H9 (cell line): ENCODE data around the gene NRP2. TPM values are rescaled to one million over a fixed set of nuclear protein-coding genes. Genes with fewer than 3 reads are reported as not detected.

Experiments
- DNase-seq: peaks from one replicate; pipeline ENCODE4 v3.0.0-alpha.2; 2017
- H2AFZ ChIP-seq: one replicate; pipeline ENCODE4 v1.6.1; 2013; ENCODE audit warnings: mild to moderate bottlenecking, low read length, control low read depth, moderate library complexity
- H2AK5ac ChIP-seq: 2 replicates; pipeline ENCODE4 v1.6.1; 2013; ENCODE audit warnings: low read length, control low read depth, mixed read lengths; ENCODE audit not compliant: insufficient read length
- H2BK120ac ChIP-seq: one replicate; pipeline ENCODE4 v1.6.1; 2013; ENCODE audit warnings: low read depth, mild to moderate bottlenecking, low read length, control low read depth, inconsistent platforms; ENCODE audit not compliant: poor library complexity, severe bottlenecking
- H2BK12ac ChIP-seq: 2 replicates; pipeline ENCODE4 v1.6.1; 2013; ENCODE audit warnings: low read length, control low read depth, mixed read lengths, low read depth; ENCODE audit not compliant: insufficient read length
- H2BK15ac ChIP-seq: 2 replicates; pipeline ENCODE4 v1.6.1; 2013; ENCODE audit warnings: low read depth, low read length, control low read depth
- H2BK20ac ChIP-seq: one replicate; pipeline ENCODE4 v1.6.1; 2013; ENCODE audit warnings: low read depth, mild to moderate bottlenecking, low read length, control low read depth, inconsistent platforms; ENCODE audit not compliant: poor library complexity, severe bottlenecking
- H2BK5ac ChIP-seq: 2 replicates; pipeline ENCODE4 v1.6.1; 2013; ENCODE audit warnings: low read length, control low read depth, mixed read lengths; ENCODE audit not compliant: insufficient read length
- H3K14ac ChIP-seq: 2 replicates; pipeline ENCODE4 v1.6.1; 2013; ENCODE audit warnings: low read length, control low read depth; ENCODE audit not compliant: insufficient read depth
- H3K18ac ChIP-seq: 2 replicates; pipeline ENCODE4 v1.6.1; 2013; ENCODE audit warnings: low read depth, mild to moderate bottlenecking, mixed read lengths, low read length, control low read depth; ENCODE audit not compliant: insufficient read length
- H3K23ac ChIP-seq: 2 replicates; pipeline ENCODE4 v1.6.1; 2013; ENCODE audit warnings: low read length, control low read depth, mixed read lengths, low read depth; ENCODE audit not compliant: insufficient read length
- H3K23me2 ChIP-seq: 2 replicates; pipeline ENCODE4 v1.6.1; 2013; ENCODE audit warnings: low read depth, mild to moderate bottlenecking, mixed read lengths, low read length, control low read depth; ENCODE audit not compliant: insufficient read length, poor library complexity, severe bottlenecking
- H3K27ac ChIP-seq: 2 replicates; pipeline ENCODE4 v1.5.1; 2013; ENCODE audit warnings: low read length, control low read depth, mixed read lengths, low read depth; ENCODE audit not compliant: insufficient read length
- H3K27me3 ChIP-seq: 2 replicates; pipeline ENCODE4 v1.6.1; 2013; ENCODE audit warnings: low read length, control low read depth, inconsistent platforms; ENCODE audit not compliant: insufficient read depth
- H3K4ac ChIP-seq: 2 replicates; pipeline ENCODE4 v1.6.1; 2013; ENCODE audit warnings: low read depth, mild to moderate bottlenecking, control low read depth, inconsistent platforms, low read length, moderate library complexity
- H3K4me1 ChIP-seq: 2 replicates; pipeline ENCODE4 v1.6.1; 2013; ENCODE audit warnings: low read length, control low read depth, inconsistent platforms; ENCODE audit not compliant: insufficient read depth
- H3K4me2 ChIP-seq: 2 replicates; pipeline ENCODE4 v1.6.1; 2013; ENCODE audit warnings: low read length, control low read depth, mixed read lengths; ENCODE audit not compliant: insufficient read length, insufficient read depth
- H3K56ac ChIP-seq: 2 replicates; pipeline ENCODE4 v1.6.1; 2013; ENCODE audit warnings: low read depth, mild to moderate bottlenecking, mixed read lengths, low read length, control low read depth; ENCODE audit not compliant: insufficient read length
- H3K79me1 ChIP-seq: 2 replicates; pipeline ENCODE4 v1.6.1; 2013; ENCODE audit warnings: low read depth, mild to moderate bottlenecking, moderate library complexity, low read length, control low read depth, inconsistent platforms; ENCODE audit not compliant: insufficient read depth, poor library complexity, severe bottlenecking
- H3K79me2 ChIP-seq: 2 replicates; pipeline ENCODE4 v1.6.1; 2013; ENCODE audit warnings: low read length, control low read depth, inconsistent platforms; ENCODE audit not compliant: insufficient read depth
- H3K9ac ChIP-seq: 2 replicates; pipeline ENCODE4 v1.6.1; 2013; ENCODE audit warnings: low read length, control low read depth, mixed read lengths; ENCODE audit not compliant: insufficient read length; ENCODE audit errors: extremely low read depth
- H3K9me3 ChIP-seq: one replicate; pipeline ENCODE4 v1.6.1; 2013; ENCODE audit warnings: low read depth, low read length, inconsistent platforms; ENCODE audit not compliant: control insufficient read depth
- H3T11ph ChIP-seq: one replicate; pipeline ENCODE4 v1.6.1; 2013; ENCODE audit warnings: mild to moderate bottlenecking, low read length, control low read depth, inconsistent platforms
- H4K20me1 ChIP-seq: one replicate; pipeline ENCODE4 v1.6.1; 2013; ENCODE audit not compliant: control insufficient read depth, insufficient read length, insufficient read depth
- H4K5ac ChIP-seq: 2 replicates; pipeline ENCODE4 v1.6.1; 2013; ENCODE audit warnings: low read depth, mild to moderate bottlenecking, mixed read lengths, low read length, control low read depth; ENCODE audit not compliant: insufficient read length
- H4K8ac ChIP-seq: replicated peaks from 2 replicates; pipeline ENCODE4 v1.6.1; 2013; ENCODE audit warnings: low read length, control low read depth, mixed read lengths, low read depth; ENCODE audit not compliant: insufficient read length
- H4K91ac ChIP-seq: 2 replicates; pipeline ENCODE4 v1.6.1; 2013; ENCODE audit warnings: low read depth, mild to moderate bottlenecking, moderate library complexity, mixed read lengths, low read length, control low read depth; ENCODE audit not compliant: insufficient read length
- H3K27ac Mint-ChIP-seq, 3 experiments: 2 replicates in 2 of 3; 3 replicates in 1 of 3; pipeline ENCODE4 v1.8.0; 2020 to 2021; ENCODE audit warnings: mixed read lengths in 3 of 3, mild to moderate bottlenecking in 1 of 3, moderate library complexity in 1 of 3
- H3K27me3 Mint-ChIP-seq: 2 replicates; pipeline ENCODE4 v1.8.0; 2021; ENCODE audit warnings: low read depth, mild to moderate bottlenecking, moderate library complexity, mixed read lengths
- H3K36me3 Mint-ChIP-seq, 3 experiments: 2 replicates in 2 of 3; 3 replicates in 1 of 3; pipeline ENCODE4 v1.8.0; 2020 to 2021; ENCODE audit warnings: low read depth in 3 of 3, mixed read lengths in 3 of 3; ENCODE audit not compliant: insufficient read depth in 1 of 3
- H3K4me1 Mint-ChIP-seq, 2 experiments: 2 replicates each; pipeline ENCODE4 v1.8.0; 2020; ENCODE audit warnings: mixed read lengths in 2 of 2
- H3K4me3 Mint-ChIP-seq, 2 experiments: 2 replicates in 1 of 2; 3 replicates in 1 of 2; pipeline ENCODE4 v1.8.0; 2020 to 2021; ENCODE audit warnings: mild to moderate bottlenecking in 2 of 2, mixed read lengths in 2 of 2, moderate library complexity in 1 of 2
- H3K9me3 Mint-ChIP-seq, 2 experiments: 2 replicates in 1 of 2; 3 replicates in 1 of 2; pipeline ENCODE4 v1.8.0; 2020; ENCODE audit warnings: mild to moderate bottlenecking in 2 of 2, mixed read lengths in 2 of 2, moderate library complexity in 1 of 2
- CTCF ChIP-seq: fragments of 200-600 bp; sonication (generic); conservative IDR thresholded peaks from 3 replicates; pipeline ENCODE4 v1.8.0; 2021; ENCODE audit warnings: antibody characterized with exemption, mild to moderate bottlenecking
- WGBS: extraction: QIAGEN DNeasy Blood & Tissue Kit; methylation state at CpG from one replicate; pipeline ENCODE4 v1.1.7; 2013; ENCODE audit warnings: missing lambda C conversion rate, low lambda C conversion rate, mixed read lengths; ENCODE audit not compliant: insufficient read length; ENCODE audit errors: extremely low coverage; 5-methylcytosine and 5-hydroxymethylcytosine counted together
- total RNA-seq: library from RNA; stranded (reverse); gene quantifications from 2 replicates; pipeline ENCODE4 v1.2.1, GENCODE V29; 2021

The NRP2 gene
- total RNA-seq, 1 experiment from 2014 or later = 19.7 TPM

GRCh38 chr2:205758500-205758899 lies 76.2 kb downstream of the NRP2 start:
- no peak overlapping the region for H2BK12ac ChIP-seq
- H3K14ac ChIP-seq = no peak overlapping the region
- no peaks in the 10 kb centered on the region for H3K4me1 ChIP-seq
- H2BK120ac ChIP-seq = no peak overlapping the region
- H3K9me3 ChIP-seq = no peaks in the 10 kb centered on the region
- TF ChIP-seq CTCF = no peak
- no peak overlapping the region for H4K91ac ChIP-seq
- no peak overlapping the region for H3K56ac ChIP-seq
- WGBS = no CpG with 5 or more reads among the region's 5 CpGs
- no peaks in the 10 kb centered on the region for H4K20me1 ChIP-seq
- H2AK5ac ChIP-seq = no peak overlapping the region
- no peak overlapping the region for H3K27ac Mint-ChIP-seq
- H3K27me3 Mint-ChIP-seq = peaks cover 4% of the 10 kb centered on the region; the same call in 1 of the 2 replicates
- H4K8ac ChIP-seq = no peak overlapping the region
- H3K9ac ChIP-seq = no peak overlapping the region
- H3K4me3 Mint-ChIP-seq = no peak overlapping the region
- no peaks in the 10 kb centered on the region for H3K79me2 ChIP-seq
- H3K36me3 Mint-ChIP-seq = peaks cover 3 to 8% (median 4%) of the 10 kb centered on the region in 3 experiments; a peak in 4 of 7 replicates
- H3K27me3 ChIP-seq = no peaks in the 10 kb centered on the region
- no peaks in the 10 kb centered on the region for H3K9me3 Mint-ChIP-seq
- H3K27ac ChIP-seq = no peak overlapping the region
- no peak overlapping the region for H3K18ac ChIP-seq
- H2BK15ac ChIP-seq = no peak overlapping the region
- no peaks in the 10 kb centered on the region for H3K79me1 ChIP-seq
- H3T11ph ChIP-seq = no peak overlapping the region
- peaks cover 23 to 49% of the 10 kb centered on the region in 2 experiments for H3K4me1 Mint-ChIP-seq
- no peak for DNase-seq
- no peak overlapping the region for H3K4me2 ChIP-seq
- H3K4ac ChIP-seq = no peak overlapping the region
- no peaks in the 10 kb centered on the region for H3K23me2 ChIP-seq
- no peak overlapping the region for H2BK20ac ChIP-seq
- H4K5ac ChIP-seq = no peak overlapping the region
- H2AFZ ChIP-seq = no peak overlapping the region
- no peak overlapping the region for H3K23ac ChIP-seq
- no peak overlapping the region for H2BK5ac ChIP-seq
